ENCODE measurements around the gene MAK.
"Not testable (repeated sequence)": the region's sequence is repeated elsewhere in the genome, so short reads cannot be mapped to it uniquely, and the experiment has no call there.

Gene MAK

GRCh38 chr6:10824819-10825218, 13.5 kb downstream of the MAK start:
- H3K36me3 ChIP-seq (ENCODE audit: insufficient read depth, low read length): no peaks in the 10 kb centered on the region
- H3K79me2 ChIP-seq (ENCODE audit: control insufficient read depth, insufficient read depth, low read length, unreplicated experiment): no peaks in the 10 kb centered on the region
- no peak overlapping the region for H3K27ac ChIP-seq (ENCODE audit: low read depth, low read length)
- H3K27me3 ChIP-seq (ENCODE audit: insufficient read depth, low read length): no peaks in the 10 kb centered on the region
- H3K4me3 ChIP-seq (ENCODE audit: low read depth, low read length): no peak overlapping the region
- H2AFZ ChIP-seq (ENCODE audit: low read length, unreplicated experiment): no peak overlapping the region
- H3K4me1 ChIP-seq (ENCODE audit: control insufficient read depth, insufficient read depth, low read length, unreplicated experiment): no peaks in the 10 kb centered on the region

- no peak overlapping the region for H3K27ac ChIP-seq (ENCODE audit: low read depth, low read length)
- H3K4me3 ChIP-seq (ENCODE audit: low read depth, low read length): no peak overlapping the region
- H3K4me1 ChIP-seq (ENCODE audit: control insufficient read depth, insufficient read depth, low read length, unreplicated experiment): no peaks in the 10 kb centered on the region
- no peaks in the 10 kb centered on the region for H3K79me2 ChIP-seq (ENCODE audit: control insufficient read depth, insufficient read depth, low read length, unreplicated experiment)
- no peaks in the 10 kb centered on the region for H3K27me3 ChIP-seq (ENCODE audit: insufficient read depth, low read length)
- no peaks in the 10 kb centered on the region for H3K36me3 ChIP-seq (ENCODE audit: insufficient read depth, low read length)
- no peak overlapping the region for H2AFZ ChIP-seq (ENCODE audit: low read length, unreplicated experiment)
These were observed 14.0 kb downstream of the MAK start for GRCh38 chr6:10824297-10824696.

GRCh38 chr6:10814176-10814575, 24.2 kb downstream of the MAK start:
- not testable (repeated sequence) for H3K36me3 ChIP-seq (ENCODE audit: insufficient read depth, low read length); H3K27ac ChIP-seq (ENCODE audit: low read depth, low read length); H3K27me3 ChIP-seq (ENCODE audit: insufficient read depth, low read length)

GRCh38 chr6:10809098-10809497, 29.2 kb downstream of the MAK start:
- H2AFZ ChIP-seq (ENCODE audit: low read length, unreplicated experiment): no peak overlapping the region
- no peaks in the 10 kb centered on the region for H3K4me1 ChIP-seq (ENCODE audit: control insufficient read depth, insufficient read depth, low read length, unreplicated experiment)
- no peaks in the 10 kb centered on the region for H3K79me2 ChIP-seq (ENCODE audit: control insufficient read depth, insufficient read depth, low read length, unreplicated experiment)
- H3K27ac ChIP-seq (ENCODE audit: low read depth, low read length): no peak overlapping the region
- no peaks in the 10 kb centered on the region for H3K36me3 ChIP-seq (ENCODE audit: insufficient read depth, low read length)
- H3K4me3 ChIP-seq (ENCODE audit: low read depth, low read length): no peak overlapping the region
- no peaks in the 10 kb centered on the region for H3K27me3 ChIP-seq (ENCODE audit: insufficient read depth, low read length)

More at GRCh38 chr6:10814176-10814575, 24.2 kb downstream of the MAK start:
- not testable (repeated sequence) for H3K79me2 ChIP-seq (ENCODE audit: control insufficient read depth, insufficient read depth, low read length, unreplicated experiment); H2AFZ ChIP-seq (ENCODE audit: low read length, unreplicated experiment); H3K4me3 ChIP-seq (ENCODE audit: low read depth, low read length); H3K4me1 ChIP-seq (ENCODE audit: control insufficient read depth, insufficient read depth, low read length, unreplicated experiment)

GRCh38 chr6:10808376-10808775, 30.0 kb downstream of the MAK start:
- no peaks in the 10 kb centered on the region for H3K27me3 ChIP-seq (ENCODE audit: insufficient read depth, low read length)

GRCh38 chr6:10801224-10801848, 37.0 kb downstream of the MAK start:
- Histone ChIP-seq H3K36me3 (ENCODE audit: insufficient read depth, low read length) (no peaks in the 10 kb centered on the region), H3K4me1 (ENCODE audit: control insufficient read depth, insufficient read depth, low read length, unreplicated experiment) (peaks cover 7% of the 10 kb centered on the region), H3K27ac (ENCODE audit: low read depth, low read length) (no peak overlapping the region), H3K27me3 (ENCODE audit: insufficient read depth, low read length) (no peaks in the 10 kb centered on the region), H3K79me2 (ENCODE audit: control insufficient read depth, insufficient read depth, low read length, unreplicated experiment) (no peaks in the 10 kb centered on the region), H2AFZ (ENCODE audit: low read length, unreplicated experiment) (no peak overlapping the region), H3K4me3 (ENCODE audit: low read depth, low read length) (no peak overlapping the region)

More at GRCh38 chr6:10808376-10808775, 30.0 kb downstream of the MAK start:
- no peaks in the 10 kb centered on the region for H3K4me1 ChIP-seq (ENCODE audit: control insufficient read depth, insufficient read depth, low read length, unreplicated experiment)
- H3K79me2 ChIP-seq (ENCODE audit: control insufficient read depth, insufficient read depth, low read length, unreplicated experiment): no peaks in the 10 kb centered on the region
- no peak overlapping the region for H2AFZ ChIP-seq (ENCODE audit: low read length, unreplicated experiment)
- no peak overlapping the region for H3K4me3 ChIP-seq (ENCODE audit: low read depth, low read length)
- no peak overlapping the region for H3K27ac ChIP-seq (ENCODE audit: low read depth, low read length)
- H3K36me3 ChIP-seq (ENCODE audit: insufficient read depth, low read length): no peaks in the 10 kb centered on the region

- Histone ChIP-seq H2AFZ (ENCODE audit: low read length, unreplicated experiment) (no peak overlapping the region), H3K79me2 (ENCODE audit: control insufficient read depth, insufficient read depth, low read length, unreplicated experiment) (no peaks in the 10 kb centered on the region), H3K4me3 (ENCODE audit: low read depth, low read length) (no peak overlapping the region), H3K27me3 (ENCODE audit: insufficient read depth, low read length) (no peaks in the 10 kb centered on the region), H3K27ac (ENCODE audit: low read depth, low read length) (no peak overlapping the region), H3K36me3 (ENCODE audit: insufficient read depth, low read length) (no peaks in the 10 kb centered on the region), H3K4me1 (ENCODE audit: control insufficient read depth, insufficient read depth, low read length, unreplicated experiment) (peaks cover 7% of the 10 kb centered on the region)
These were observed 37.5 kb downstream of the MAK start for GRCh38 chr6:10800810-10801209.

- H3K27me3 ChIP-seq (ENCODE audit: insufficient read depth, low read length): no peaks in the 10 kb centered on the region
- H3K4me3 ChIP-seq (ENCODE audit: low read depth, low read length): no peak overlapping the region
- H2AFZ ChIP-seq (ENCODE audit: low read length, unreplicated experiment): no peak overlapping the region
- no peaks in the 10 kb centered on the region for H3K36me3 ChIP-seq (ENCODE audit: insufficient read depth, low read length)
- no peak overlapping the region for H3K27ac ChIP-seq (ENCODE audit: low read depth, low read length)
- no peaks in the 10 kb centered on the region for H3K4me1 ChIP-seq (ENCODE audit: control insufficient read depth, insufficient read depth, low read length, unreplicated experiment)
- no peaks in the 10 kb centered on the region for H3K79me2 ChIP-seq (ENCODE audit: control insufficient read depth, insufficient read depth, low read length, unreplicated experiment)
These were observed 44.1 kb downstream of the MAK start for GRCh38 chr6:10794239-10794638.

- H3K4me3 ChIP-seq (ENCODE audit: low read depth, low read length): no peak overlapping the region
- no peak overlapping the region for H3K27ac ChIP-seq (ENCODE audit: low read depth, low read length)
- no peaks in the 10 kb centered on the region for H3K4me1 ChIP-seq (ENCODE audit: control insufficient read depth, insufficient read depth, low read length, unreplicated experiment)
- H3K27me3 ChIP-seq (ENCODE audit: insufficient read depth, low read length): no peaks in the 10 kb centered on the region
- no peaks in the 10 kb centered on the region for H3K79me2 ChIP-seq (ENCODE audit: control insufficient read depth, insufficient read depth, low read length, unreplicated experiment)
- H2AFZ ChIP-seq (ENCODE audit: low read length, unreplicated experiment): no peak overlapping the region
- no peaks in the 10 kb centered on the region for H3K36me3 ChIP-seq (ENCODE audit: insufficient read depth, low read length)
These were observed 44.6 kb downstream of the MAK start for GRCh38 chr6:10793695-10794094.

- Histone ChIP-seq H2AFZ (ENCODE audit: low read length, unreplicated experiment) (no peak overlapping the region), H3K4me1 (ENCODE audit: control insufficient read depth, insufficient read depth, low read length, unreplicated experiment) (no peaks in the 10 kb centered on the region), H3K36me3 (ENCODE audit: insufficient read depth, low read length) (no peaks in the 10 kb centered on the region), H3K79me2 (ENCODE audit: control insufficient read depth, insufficient read depth, low read length, unreplicated experiment) (no peaks in the 10 kb centered on the region), H3K4me3 (ENCODE audit: low read depth, low read length) (no peak overlapping the region), H3K27me3 (ENCODE audit: insufficient read depth, low read length) (no peaks in the 10 kb centered on the region), H3K27ac (ENCODE audit: low read depth, low read length) (no peak overlapping the region)
These were observed 45.3 kb downstream of the MAK start for GRCh38 chr6:10793035-10793434.

- H3K4me3 ChIP-seq (ENCODE audit: low read depth, low read length): no peak overlapping the region
- H2AFZ ChIP-seq (ENCODE audit: low read length, unreplicated experiment): no peak overlapping the region
- H3K4me1 ChIP-seq (ENCODE audit: control insufficient read depth, insufficient read depth, low read length, unreplicated experiment): no peaks in the 10 kb centered on the region
- H3K27me3 ChIP-seq (ENCODE audit: insufficient read depth, low read length): no peaks in the 10 kb centered on the region
- no peak overlapping the region for H3K27ac ChIP-seq (ENCODE audit: low read depth, low read length)
- no peaks in the 10 kb centered on the region for H3K36me3 ChIP-seq (ENCODE audit: insufficient read depth, low read length)
- H3K79me2 ChIP-seq (ENCODE audit: control insufficient read depth, insufficient read depth, low read length, unreplicated experiment): no peaks in the 10 kb centered on the region
These were observed 46.2 kb downstream of the MAK start for GRCh38 chr6:10792101-10792500.

Measured in ACC112 (cell line).